DND-41 (cell line): Measurements from ENCODE around the gene C14orf93.

Experiments
- ATAC-seq: fragments of 200-7000 bp; cut with Tn5 transposase; 3 replicates; pipeline ENCODE4 v1.9.1; 2021; ENCODE audit warnings: low read depth; ENCODE audit not compliant: insufficient read depth
- DNase-seq: peaks from one replicate; pipeline ENCODE4 v3.0.0-alpha.2; 2020
- H2AFZ ChIP-seq: 2 replicates; pipeline ENCODE4 v1.6.0; 2012; ENCODE audit warnings: low read depth, low read length
- H3K27ac ChIP-seq: 2 replicates; pipeline ENCODE4 v1.5.1; 2012; ENCODE audit warnings: low read length, inconsistent platforms
- H3K27me3 ChIP-seq: fragments of 200-600 bp; sonication (generic); 2 replicates; pipeline ENCODE4 v1.6.0; 2012; ENCODE audit warnings: low read length, mild to moderate bottlenecking, inconsistent platforms; ENCODE audit not compliant: insufficient read depth, poor library complexity
- H3K36me3 ChIP-seq: 2 replicates; pipeline ENCODE4 v1.5.1; 2012; ENCODE audit warnings: low read length, inconsistent platforms; ENCODE audit not compliant: insufficient read depth
- H3K4me1 ChIP-seq: 2 replicates; pipeline ENCODE4 v1.5.1; 2012; ENCODE audit warnings: mild to moderate bottlenecking, low read length; ENCODE audit not compliant: insufficient read depth
- H3K4me2 ChIP-seq: 2 replicates; pipeline ENCODE4 v1.6.0; 2012; ENCODE audit warnings: mild to moderate bottlenecking, moderate library complexity, low read length, inconsistent platforms; ENCODE audit not compliant: insufficient read depth
- H3K4me3 ChIP-seq, 2 experiments: fragments of 200-600 bp in 1 of 2; shearing (Covaris generic) in 1 of 2; 2 replicates each; pipeline ENCODE4 v1.5.1; 2012 to 2016; ENCODE audit warnings: inconsistent platforms in 2 of 2, low read length in 2 of 2, mild to moderate bottlenecking in 2 of 2, low read depth in 1 of 2, moderate library complexity in 1 of 2
- H3K79me2 ChIP-seq: 2 replicates; pipeline ENCODE4 v1.6.0; 2012; ENCODE audit warnings: low read length, inconsistent platforms; ENCODE audit not compliant: insufficient read depth
- H3K9ac ChIP-seq: 2 replicates; pipeline ENCODE4 v1.6.0; 2012; ENCODE audit warnings: low read depth, mild to moderate bottlenecking, inconsistent platforms, low read length, moderate library complexity
- H3K9me3 ChIP-seq: 2 replicates; pipeline ENCODE4 v1.5.1; 2012; ENCODE audit warnings: low read length, moderate library complexity, mild to moderate bottlenecking, inconsistent platforms; ENCODE audit not compliant: insufficient read depth, severe bottlenecking
- H4K20me1 ChIP-seq: 2 replicates; pipeline ENCODE4 v1.6.0; 2012; ENCODE audit warnings: low read length; ENCODE audit not compliant: insufficient read depth
- CTCF ChIP-seq: IDR thresholded peaks from 2 replicates; pipeline ENCODE4 v1.5.1; 2012; ENCODE audit warnings: borderline replicate concordance, low read length, moderate library complexity, mild to moderate bottlenecking; ENCODE audit not compliant: poor library complexity, severe bottlenecking; ENCODE audit errors: extremely low read depth
- EZH2 ChIP-seq: IDR thresholded peaks from 3 replicates; pipeline ENCODE4 v1.6.1; 2012; ENCODE audit warnings: borderline replicate concordance, low read depth, mild to moderate bottlenecking, moderate library complexity, low read length, inconsistent platforms; ENCODE audit not compliant: severe bottlenecking

Gene C14orf93

GRCh38 chr14:22998329-22999012, 11.5 kb downstream of the C14orf93 start:
- Histone ChIP-seq H3K27ac (no peak overlapping the region), H3K36me3 (peaks cover 8% of the 10 kb centered on the region), H3K27me3 (no peaks in the 10 kb centered on the region), H3K4me1 (no peaks in the 10 kb centered on the region), H3K9ac (no peak overlapping the region), H3K4me3 (no peak overlapping the region), H3K9me3 (no peaks in the 10 kb centered on the region), H3K79me2 (no peaks in the 10 kb centered on the region), H4K20me1 (no peaks in the 10 kb centered on the region), H2AFZ (no peak overlapping the region), H3K4me2 (no peak overlapping the region)
- DNase-seq: no peak
- no peak for TF ChIP-seq EZH2
- no peak for TF ChIP-seq CTCF
- ATAC-seq: no peak

- H3K9me3 ChIP-seq: no peaks in the 10 kb centered on the region
- H3K4me2 ChIP-seq: no peak overlapping the region
- no peaks in the 10 kb centered on the region for H3K27me3 ChIP-seq
- H3K9ac ChIP-seq: no peak overlapping the region
- H3K36me3 ChIP-seq: peaks cover 8% of the 10 kb centered on the region
- no peak overlapping the region for H3K27ac ChIP-seq
- ATAC-seq: no peak
- no peaks in the 10 kb centered on the region for H3K79me2 ChIP-seq
- TF ChIP-seq EZH2: no peak
- H2AFZ ChIP-seq: no peak overlapping the region
- H4K20me1 ChIP-seq: no peaks in the 10 kb centered on the region
- no peak overlapping the region for H3K4me3 ChIP-seq
- DNase-seq: no peak
- no peaks in the 10 kb centered on the region for H3K4me1 ChIP-seq
Measured at GRCh38 chr14:22997676-22998323, 12.1 kb downstream of the C14orf93 start.

- Histone ChIP-seq H3K4me2 (no peak overlapping the region), H3K36me3 (peaks cover 8% of the 10 kb centered on the region), H2AFZ (no peak overlapping the region), H3K9ac (no peak overlapping the region), H3K9me3 (no peaks in the 10 kb centered on the region), H4K20me1 (no peaks in the 10 kb centered on the region), H3K27me3 (no peaks in the 10 kb centered on the region), H3K4me3 (no peak overlapping the region), H3K4me1 (no peaks in the 10 kb centered on the region), H3K79me2 (no peaks in the 10 kb centered on the region), H3K27ac (no peak overlapping the region)
- no peak for TF ChIP-seq CTCF
- no peak for TF ChIP-seq EZH2
- ATAC-seq (no peak), DNase-seq (no peak)
Measured at GRCh38 chr14:22996768-22997654, 12.9 kb downstream of the C14orf93 start.
